ENCODE measurements around the gene EMP1. TPM values are rescaled to one million over a fixed set of nuclear protein-coding genes. Genes with fewer than 3 reads are reported as not detected.

The EMP1 gene
- polyA plus RNA-seq, 2 of the 4 experiments (the other 2 are of a cell fraction) = 17.3 to 21.2 TPM

- POLR2A ChIA-PET = interaction anchor here (1.4 to 1.7 kb wide), 3 partner anchors 10 to 107 kb away, joined by 4 to 8 read pairs (median 6); partner anchors contain the start of gene EMP1
- DNase-seq (ENCODE audit: low read depth in 1 of 2, low spot score in 1 of 2) = peak; percentile 40 to 66
- CTCF ChIA-PET = interaction anchor here (1.0 to 16.5 kb wide), 10 partner anchors 10 to 254 kb away, joined by 3 to 189 read pairs (median 4); partner anchors contain the start of genes GPRC5D and GSG1
- Histone ChIP-seq H3K4me3 (no peak overlapping the region), H3K27ac (peak overlapping the region; percentile 63 to 76), H3K9me3 (no peaks in the 10 kb centered on the region), H3K4me1 (peaks cover 61% of the 10 kb centered on the region), H3K4me2 (peak overlapping the region; percentile 59)
- no peak for FAIRE-seq
- 55% methylated on average over 3 of the region's 3 CpGs for WGBS (ENCODE audit: missing lambda C conversion rate)
- TF ChIP-seq CTCF (IDR thresholded peaks at IDR 0.05) (no peak), FOSL2 (IDR thresholded peaks at IDR 0.05) (no peak), FOSL2 (CRISPR knock-in tag; IDR thresholded peaks at IDR 0.05) (0 out of 2 replicates have a peak, but pooled peaks have one; percentile 27)
- ATAC-seq = peak; percentile 31 to 51; a peak in 5 of 6 replicates
Measured at GRCh38 chr12:13205809-13206559, 9.5 kb downstream of the EMP1 start.

GRCh38 chr12:13206560-13206897 lies 10.0 kb downstream of the EMP1 start:
- no peak for FAIRE-seq
- Histone ChIP-seq H3K4me3 (no peak overlapping the region), H3K9me3 (no peaks in the 10 kb centered on the region), H3K4me1 (peaks cover 66% of the 10 kb centered on the region), H3K4me2 (peak overlapping the region; percentile 59), H3K27ac (peak overlapping the region; percentile 63 to 76)
- POLR2A ChIA-PET = interaction anchor here (1.4 to 1.7 kb wide), 3 partner anchors 10 to 108 kb away, joined by 4 to 8 read pairs (median 6); partner anchors contain the start of gene EMP1
- 58% methylated on average over 1 of the region's 1 CpG for WGBS (ENCODE audit: missing lambda C conversion rate)
- no peak for ATAC-seq
- no peak for DNase-seq (ENCODE audit: low read depth in 1 of 2, low spot score in 1 of 2)
- TF ChIP-seq MAFK (IDR thresholded peaks at IDR 0.05; ENCODE audit: partially characterized antibody) (no peak), ZNF302 (CRISPR knock-in tag; IDR thresholded peaks at IDR 0.05) (no peak), POLR2AphosphoS2 (conservative IDR thresholded peaks at IDR 0.05; ENCODE audit: low read length) (peak; percentile 69; the same call in 1 of the 2 replicates), BHLHE40 (IDR thresholded peaks at IDR 0.05; ENCODE audit: low read depth, low read length) (no peak), KDM1A (IDR thresholded peaks at IDR 0.05; ENCODE audit: low read depth) (no peak), JUNB (IDR thresholded peaks at IDR 0.05) (no peak), PHF8 (IDR thresholded peaks at IDR 0.05; ENCODE audit: borderline replicate concordance, low read depth) (no peak), ESRRA (IDR thresholded peaks at IDR 0.05; ENCODE audit: borderline replicate concordance, low read length) (no peak)
- CTCF ChIA-PET = interaction anchor here (1.0 to 16.5 kb wide), 11 partner anchors 7 to 255 kb away, joined by 3 to 189 read pairs (median 4); partner anchors contain the start of genes EMP1, GPRC5D and GSG1

GRCh38 chr12:13208533-13209435 lies 12.3 kb downstream of the EMP1 start:
- Histone ChIP-seq H3K4me3 (no peak overlapping the region), H3K4me2 (peak overlapping the region; percentile 23), H3K4me1 (peaks cover 61% of the 10 kb centered on the region), H3K9me3 (no peaks in the 10 kb centered on the region), H3K27ac (peak overlapping the region; percentile 29 to 76; a peak in 4 of 6 replicates)
- ChIA-PET CTCF (interaction anchor here (0.9 to 16.5 kb wide), 23 partner anchors 8 to 419 kb away, joined by 3 to 189 read pairs (median 5); partner anchors contain the start of genes EMP1 and GSG1), POLR2A (interaction anchor here (1.4 kb wide), 1 partner anchor 111 kb away, joined by 5 read pairs; no protein-coding TSS in a partner anchor)
- DNase-seq (ENCODE audit: low read depth in 1 of 2, low spot score in 1 of 2) (peak; percentile 38 to 67), ATAC-seq (peak in 1 of 2 experiments; percentile 31; a peak in 3 of 6 replicates), FAIRE-seq (no peak)
- 68% methylated on average over 9 of the region's 9 CpGs for WGBS (ENCODE audit: missing lambda C conversion rate)
- TF ChIP-seq JUNB (IDR thresholded peaks at IDR 0.05) (no peak), NPAS2 (CRISPR knock-in tag; IDR thresholded peaks at IDR 0.05; ENCODE audit: borderline replicate concordance) (no peak), EHF (CRISPR knock-in tag; IDR thresholded peaks at IDR 0.05) (no peak), SMC3 (IDR thresholded peaks at IDR 0.05) (peak; percentile 94), REST (IDR thresholded peaks at IDR 0.05) (no peak), CTCF (IDR thresholded peaks at IDR 0.05) (peak; percentile 74), TFCP2L1 (CRISPR knock-in tag; IDR thresholded peaks at IDR 0.05) (no peak), ZC3H11A (IDR thresholded peaks at IDR 0.05) (no peak), KDM5A (IDR thresholded peaks at IDR 0.05) (no peak), PHF8 (IDR thresholded peaks at IDR 0.05; ENCODE audit: borderline replicate concordance, low read depth) (no peak), HOXB13 (CRISPR knock-in tag; IDR thresholded peaks at IDR 0.05; ENCODE audit: low read depth) (no peak), RAD21 (conservative IDR thresholded peaks at IDR 0.05 in 1 of 2, IDR thresholded peaks at IDR 0.05 in 1 of 2) (peak; percentile 87 to 94), MAX (IDR thresholded peaks at IDR 0.05) (0 out of 2 replicates have a peak, but pooled peaks have one; percentile 20)
